C4-2B (cell line): ENCODE data around the gene TIMM44.
"Not testable (repeated sequence)": the region's sequence is repeated elsewhere in the genome, so short reads cannot be mapped to it uniquely, and the experiment has no call there.

Source experiments
- CTCF ChIP-seq: fragments of 450-650 bp; conservative IDR thresholded peaks from 2 replicates; pipeline ENCODE4 v1.5.1; 2017; ENCODE audit warnings: mild to moderate bottlenecking
- ZFX ChIP-seq: fragments of 450-650 bp; IDR thresholded peaks from 2 replicates; pipeline ENCODE4 v1.6.1; 2017

- TF ChIP-seq CTCF, ZFX: not testable (repeated sequence)
Observed at GRCh38 chr19:7893362-7894101, 49.9 kb downstream of the TIMM44 start.
